Colonic mucosa (tissue), 4 donors: Measurements from ENCODE around the gene PTPN13. TPM values are rescaled to one million over a fixed set of nuclear protein-coding genes. Genes with fewer than 3 reads are reported as not detected.
"Not testable (repeated sequence)": the region's sequence is repeated elsewhere in the genome, so short reads cannot be mapped to it uniquely, and the experiment has no call there.

Source experiments
- DNase-seq: peaks from one replicate; pipeline ENCODE4 v3.0.0-alpha.2; 2020
- H3K27ac ChIP-seq: fragments of 200-600 bp; one replicate; pipeline ENCODE4 v1.8.0; 2021
- H3K27me3 ChIP-seq: fragments of 200-600 bp; one replicate; pipeline ENCODE4 v1.8.0; 2021
- H3K36me3 ChIP-seq: fragments of 200-600 bp; one replicate; pipeline ENCODE4 v1.8.0; 2021
- H3K4me1 ChIP-seq: fragments of 200-600 bp; one replicate; pipeline ENCODE4 v1.8.0; 2021; ENCODE audit warnings: mild to moderate bottlenecking
- H3K4me3 ChIP-seq: fragments of 200-600 bp; one replicate; pipeline ENCODE4 v1.8.0; 2021
- H3K9ac ChIP-seq, 2 donors: one replicate each; pipeline ENCODE4 v1.7.0; 2013; ENCODE audit warnings: control low read depth in 2 of 2, low read depth in 2 of 2, low read length in 2 of 2
- H3K9me3 ChIP-seq: fragments of 200-600 bp; one replicate; pipeline ENCODE4 v1.8.0; 2021
- intact Hi-C: fragments of 100-400 bp; cut with DNase I; formaldehyde crosslinking; loops from one replicate; pipeline ENCODE4 v1.14.1; 2022
- total RNA-seq, 2 donors: library from RNA; stranded (reverse); fragmentation: NEBNext Ultra II Directional in 1 of 2; extraction: Animal tissue kit (Norgen Biotek cat#: 25700) in 1 of 2; gene quantifications; one replicate each; pipeline ENCODE4 v1.2.1, GENCODE V29; 2021
- TF ChIP-seq, protein P1 (sequence below): fragments of 200-600 bp; IDR thresholded peaks from one replicate; pipeline ENCODE4 v1.8.0; 2022; ENCODE audit warnings: antibody characterized with exemption, mild to moderate bottlenecking
- donor health status: healthy.
- donor health status: DM: no; HTN: no; CAD: no.
- donor health status: DM: no; HTN: no; CAD: no.

Gene PTPN13
- total RNA-seq, 2 donors from 2014 or later: 2.6 to 4.2 TPM

DNA sequence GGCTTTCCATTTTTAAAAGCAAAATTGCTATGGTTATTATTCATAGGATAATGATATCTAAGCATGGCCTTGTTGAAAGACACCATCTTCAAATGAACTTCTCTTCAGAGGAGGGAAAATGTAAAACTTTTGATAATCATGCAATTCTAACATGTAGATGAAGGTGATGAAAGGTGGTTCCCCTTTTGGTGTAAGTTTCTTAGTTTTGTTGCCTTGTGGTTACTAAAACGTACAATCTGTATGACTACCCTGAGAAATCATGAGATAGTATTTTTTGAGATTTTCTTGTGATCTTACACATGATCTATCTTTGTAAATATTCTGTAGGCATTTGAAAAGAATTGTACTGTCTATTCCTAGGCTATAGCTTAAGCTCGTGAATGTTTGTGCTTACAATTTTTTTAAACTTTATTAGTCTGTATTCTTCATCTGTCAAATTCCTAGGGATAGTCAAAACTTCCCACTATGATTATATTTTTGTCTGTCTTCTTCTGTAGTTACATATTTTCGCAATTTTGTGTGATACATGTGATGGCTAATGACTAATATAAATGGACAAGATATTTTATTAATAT is 47.5 kb downstream of the PTPN13 start:
- DNase-seq: no peak
- Histone ChIP-seq H3K27ac (no peak overlapping the region), H3K36me3 (no peaks in the 10 kb centered on the region), H3K4me1 (no peaks in the 10 kb centered on the region), H3K27me3 (no peaks in the 10 kb centered on the region), H3K4me3 (no peak overlapping the region), H3K9ac (no peak overlapping the region), H3K9me3 (no peaks in the 10 kb centered on the region)
- TF ChIP-seq, protein P1, sequence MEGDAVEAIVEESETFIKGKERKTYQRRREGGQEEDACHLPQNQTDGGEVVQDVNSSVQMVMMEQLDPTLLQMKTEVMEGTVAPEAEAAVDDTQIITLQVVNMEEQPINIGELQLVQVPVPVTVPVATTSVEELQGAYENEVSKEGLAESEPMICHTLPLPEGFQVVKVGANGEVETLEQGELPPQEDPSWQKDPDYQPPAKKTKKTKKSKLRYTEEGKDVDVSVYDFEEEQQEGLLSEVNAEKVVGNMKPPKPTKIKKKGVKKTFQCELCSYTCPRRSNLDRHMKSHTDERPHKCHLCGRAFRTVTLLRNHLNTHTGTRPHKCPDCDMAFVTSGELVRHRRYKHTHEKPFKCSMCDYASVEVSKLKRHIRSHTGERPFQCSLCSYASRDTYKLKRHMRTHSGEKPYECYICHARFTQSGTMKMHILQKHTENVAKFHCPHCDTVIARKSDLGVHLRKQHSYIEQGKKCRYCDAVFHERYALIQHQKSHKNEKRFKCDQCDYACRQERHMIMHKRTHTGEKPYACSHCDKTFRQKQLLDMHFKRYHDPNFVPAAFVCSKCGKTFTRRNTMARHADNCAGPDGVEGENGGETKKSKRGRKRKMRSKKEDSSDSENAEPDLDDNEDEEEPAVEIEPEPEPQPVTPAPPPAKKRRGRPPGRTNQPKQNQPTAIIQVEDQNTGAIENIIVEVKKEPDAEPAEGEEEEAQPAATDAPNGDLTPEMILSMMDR: no peak
- intact Hi-C loops: no loop called here

GRCh38 chr4:86644892-86645291 is 50.8 kb downstream of the PTPN13 start:
- Histone ChIP-seq H3K36me3 (no peaks in the 10 kb centered on the region), H3K4me3 (no peak overlapping the region), H3K9ac (no peak overlapping the region), H3K4me1 (no peaks in the 10 kb centered on the region), H3K9me3 (no peaks in the 10 kb centered on the region), H3K27ac (no peak overlapping the region), H3K27me3 (no peaks in the 10 kb centered on the region)
- TF ChIP-seq, protein P1: no peak
- DNase-seq: no peak
- intact Hi-C loops: no loop called here

DNA sequence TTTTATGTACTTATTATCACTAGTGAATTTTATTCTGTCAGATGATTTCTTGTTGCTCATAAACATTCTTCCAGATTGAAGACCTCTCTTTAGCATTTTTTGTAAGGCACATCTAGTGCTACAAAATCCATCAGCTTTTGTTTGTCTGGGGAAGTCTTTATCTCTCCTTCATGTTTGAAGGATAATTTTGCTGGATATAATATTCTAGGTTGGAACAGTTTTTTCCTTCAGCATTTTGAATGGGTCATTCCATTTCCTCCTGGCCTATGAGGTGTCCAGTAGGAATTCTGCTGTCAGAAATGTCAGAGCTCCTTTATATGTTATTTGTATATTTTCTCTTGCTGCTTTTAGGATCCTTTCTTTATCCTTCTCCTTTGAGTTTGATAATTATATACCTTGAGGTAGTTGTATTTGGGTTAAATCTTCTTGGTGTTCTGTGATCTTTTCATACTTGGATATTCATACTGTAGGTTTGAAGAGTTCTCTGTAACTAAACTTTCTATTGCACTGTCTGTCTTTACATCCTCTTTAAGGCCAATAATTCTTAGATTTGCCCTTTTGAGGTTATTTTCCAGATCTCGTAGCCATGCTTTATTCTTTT is 58.3 kb downstream of the PTPN13 start:
- Histone ChIP-seq H3K4me1 (no peaks in the 10 kb centered on the region), H3K36me3 (no peaks in the 10 kb centered on the region), H3K27ac (no peak overlapping the region), H3K9me3 (no peaks in the 10 kb centered on the region), H3K27me3 (no peaks in the 10 kb centered on the region), H3K9ac (no peak overlapping the region), H3K4me3 (no peak overlapping the region)
- intact Hi-C loops: no loop called here
- TF ChIP-seq, protein P1: no peak
- DNase-seq: no peak

DNA sequence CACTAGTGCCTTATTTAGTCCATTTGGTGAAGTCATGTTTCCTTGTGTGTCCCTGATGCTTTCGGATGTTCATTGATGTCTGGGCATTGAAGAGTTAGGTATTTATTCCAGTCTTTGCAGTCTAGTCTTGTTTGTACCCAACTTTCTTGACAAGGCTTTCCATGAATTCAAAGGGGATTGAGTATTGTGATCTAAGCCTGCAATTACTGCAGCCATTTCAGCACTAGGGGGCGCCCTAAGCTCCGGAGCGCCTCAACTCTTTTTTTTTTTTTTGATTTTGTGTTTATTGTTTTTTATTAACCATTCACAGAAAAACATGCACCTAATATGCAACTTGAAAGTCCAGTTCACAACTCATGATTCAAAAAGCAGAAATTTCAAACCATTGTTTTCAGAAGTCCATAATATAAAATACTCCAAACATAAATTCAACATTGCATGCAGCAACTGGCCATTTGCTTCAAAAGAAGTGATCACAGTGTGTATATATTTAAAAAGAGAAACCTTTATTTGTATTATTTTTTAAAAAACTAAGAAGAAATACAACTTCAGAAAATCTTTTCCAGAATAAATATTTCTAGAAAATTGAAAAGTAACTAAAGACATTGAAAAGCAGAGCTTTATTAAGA is 59.2 kb downstream of the PTPN13 start:
- H3K36me3 ChIP-seq: no peaks in the 10 kb centered on the region
- H3K9ac ChIP-seq: no peak overlapping the region
- H3K4me3 ChIP-seq: no peak overlapping the region
- H3K27me3 ChIP-seq: no peaks in the 10 kb centered on the region
- no peaks in the 10 kb centered on the region for H3K4me1 ChIP-seq
- TF ChIP-seq, protein P1: peak; percentile 52
- H3K9me3 ChIP-seq: no peaks in the 10 kb centered on the region
- peak; percentile 22 for DNase-seq
- intact Hi-C loops: no loop called here
- no peak overlapping the region for H3K27ac ChIP-seq

- DNase-seq, H3K27me3 ChIP-seq, H3K27ac ChIP-seq, H3K9ac ChIP-seq, H3K9me3 ChIP-seq, H3K4me3 ChIP-seq, H3K36me3 ChIP-seq, H3K4me1 ChIP-seq, intact Hi-C loops: not testable (repeated sequence)
Observed at GRCh38 chr4:86656781-86657180, 62.7 kb downstream of the PTPN13 start.

DNA sequence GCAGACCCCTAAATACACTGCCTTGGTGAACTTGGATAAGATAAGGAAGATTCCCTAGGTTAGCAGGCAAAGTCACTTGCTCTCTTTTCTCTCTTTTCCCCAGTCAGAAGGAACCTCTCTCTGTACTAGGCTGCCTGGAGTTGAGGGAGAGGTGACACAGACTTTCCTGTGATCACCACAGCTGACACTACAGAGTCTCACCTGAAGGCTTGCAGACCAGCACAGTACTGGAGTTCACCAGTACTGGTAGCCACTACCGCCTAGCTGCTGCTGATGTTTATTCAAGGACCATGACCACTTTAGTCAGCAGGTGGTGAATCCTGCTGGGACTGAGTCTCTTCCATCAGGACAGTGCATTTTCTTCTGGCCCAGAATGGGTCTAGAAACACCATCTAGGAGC is 63.3 kb downstream of the PTPN13 start:
- no peak overlapping the region for H3K9ac ChIP-seq
- H3K36me3 ChIP-seq: no peaks in the 10 kb centered on the region
- TF ChIP-seq, protein P1: no peak
- no peak overlapping the region for H3K4me3 ChIP-seq
- intact Hi-C loops: no loop called here
- no peaks in the 10 kb centered on the region for H3K4me1 ChIP-seq
- no peaks in the 10 kb centered on the region for H3K27me3 ChIP-seq
- no peak overlapping the region for H3K27ac ChIP-seq
- DNase-seq: no peak
- no peaks in the 10 kb centered on the region for H3K9me3 ChIP-seq
